Tongue (tissue), 2 donors: ENCODE measurements around the gene RAET1E. TPM values are rescaled to one million over a fixed set of nuclear protein-coding genes. Genes with fewer than 3 reads are reported as not detected.
"Not testable (repeated sequence)": the region's sequence is repeated elsewhere in the genome, so short reads cannot be mapped to it uniquely, and the experiment has no call there.

ENCODE experiments used
- DNase-seq: peaks from one replicate; pipeline ENCODE4 v3.0.0-alpha.2; 2015
- total RNA-seq: library from RNA; depleted of rRNA; stranded (reverse); fragments of >200 nt; gene quantifications from one replicate; pipeline ENCODE4 v1.2.3, GENCODE V29; 2014

RAET1E gene
- total RNA-seq, 1 donor from 2014 or later = 8.8 TPM

GRCh38 chr6:149890629-149891045, 7.3 kb downstream of the RAET1E start:
- DNase-seq = peak; percentile 12

GRCh38 chr6:149889326-149889725, 8.6 kb downstream of the RAET1E start:
- DNase-seq = no peak

- no peak for DNase-seq
Observed at GRCh38 chr6:149888659-149889058, 9.3 kb downstream of the RAET1E start.

- DNase-seq = no peak
Observed at GRCh38 chr6:149888093-149888492, 9.8 kb downstream of the RAET1E start.

- no peak for DNase-seq
Observed at GRCh38 chr6:149887343-149887742, 10.6 kb downstream of the RAET1E start.

- no peak for DNase-seq
Observed at GRCh38 chr6:149885888-149886287, 12.0 kb downstream of the RAET1E start.

- no peak for DNase-seq
Observed at GRCh38 chr6:149884617-149885016, 13.3 kb downstream of the RAET1E start.

- no peak for DNase-seq
Observed at GRCh38 chr6:149884215-149884614, 13.7 kb downstream of the RAET1E start.

GRCh38 chr6:149881860-149882259, 16.1 kb downstream of the RAET1E start:
- DNase-seq = no peak

- DNase-seq = peak; percentile 34
Observed at GRCh38 chr6:149881066-149881766, 16.7 kb downstream of the RAET1E start.

- DNase-seq = no peak
Observed at GRCh38 chr6:149877659-149878058, 20.3 kb downstream of the RAET1E start.

GRCh38 chr6:149876241-149876933, 21.5 kb downstream of the RAET1E start:
- no peak for DNase-seq

- DNase-seq = no peak
Observed at GRCh38 chr6:149872233-149872632, 25.7 kb downstream of the RAET1E start.

GRCh38 chr6:149871182-149871581, 26.7 kb downstream of the RAET1E start:
- no peak for DNase-seq

- DNase-seq = no peak
Observed at GRCh38 chr6:149869275-149869892, 28.5 kb downstream of the RAET1E start.

GRCh38 chr6:149867876-149868640, 29.9 kb downstream of the RAET1E start:
- no peak for DNase-seq

- peak; percentile 85 for DNase-seq
Observed at GRCh38 chr6:149864578-149865535, 33.1 kb downstream of the RAET1E start.

GRCh38 chr6:149863698-149864577, 34.0 kb downstream of the RAET1E start, which contains the start of gene LRP11:
Gene LRP11 (minus strand): TSS chr6:149864359. CDS start chr6:149864020, 339 bp downstream.
- DNase-seq = peak; percentile 88

- DNase-seq = peak; percentile 91
Observed at GRCh38 chr6:149862922-149863697, 34.8 kb downstream of the RAET1E start.

GRCh38 chr6:149862424-149862738, 35.5 kb downstream of the RAET1E start:
- DNase-seq = not testable (repeated sequence)
